ENCODE results near the gene TMPRSS6.
A peak's percentile ranks its signal among the peaks of the same experiment; 100 is the strongest.

Gene TMPRSS6

DNA sequence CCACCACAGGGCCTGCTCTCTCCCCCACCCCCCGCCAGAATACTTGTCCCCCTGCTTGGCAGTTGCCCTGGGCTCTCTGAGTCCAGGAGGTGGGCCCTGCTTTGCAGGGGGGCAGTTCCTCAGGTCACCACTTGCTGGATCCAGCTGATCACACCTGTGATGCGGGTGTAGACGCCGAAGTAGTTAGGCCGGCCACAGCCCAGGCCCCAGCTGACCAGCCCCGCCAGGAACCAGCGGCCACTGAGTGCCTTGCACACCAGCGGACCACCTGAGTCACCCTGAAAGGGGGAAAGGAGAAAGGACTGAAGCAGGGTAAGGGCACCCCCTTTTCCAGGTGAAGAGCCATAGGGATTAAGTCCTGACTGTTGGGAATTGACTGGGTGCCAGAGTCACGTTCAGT, 43.6 kb downstream of the TMPRSS6 start:
- DNase-seq (ENCODE audit: low read depth), result no peak

DNA sequence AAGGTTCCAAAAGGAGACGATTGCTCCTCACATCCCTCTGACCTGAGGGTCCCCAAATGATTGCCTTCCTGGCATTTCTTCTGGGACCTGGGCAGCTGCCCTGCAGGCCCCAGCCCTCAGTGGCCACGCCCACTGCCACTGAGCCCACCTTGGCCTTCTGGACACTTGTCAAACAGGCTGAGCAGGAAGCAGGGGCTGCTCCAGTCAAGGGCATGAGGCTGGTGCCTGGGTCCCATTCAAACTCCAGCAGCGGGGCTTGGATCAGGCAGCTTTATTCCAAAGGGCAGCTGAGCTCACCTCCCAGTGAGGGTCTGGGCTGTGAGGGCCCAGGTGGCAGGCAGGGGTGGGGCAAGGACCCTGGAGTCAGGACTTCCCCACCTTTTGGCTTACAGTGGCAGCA, 44.3 kb downstream of the TMPRSS6 start:
- DNase-seq (ENCODE audit: low read depth), result no peak

DNA sequence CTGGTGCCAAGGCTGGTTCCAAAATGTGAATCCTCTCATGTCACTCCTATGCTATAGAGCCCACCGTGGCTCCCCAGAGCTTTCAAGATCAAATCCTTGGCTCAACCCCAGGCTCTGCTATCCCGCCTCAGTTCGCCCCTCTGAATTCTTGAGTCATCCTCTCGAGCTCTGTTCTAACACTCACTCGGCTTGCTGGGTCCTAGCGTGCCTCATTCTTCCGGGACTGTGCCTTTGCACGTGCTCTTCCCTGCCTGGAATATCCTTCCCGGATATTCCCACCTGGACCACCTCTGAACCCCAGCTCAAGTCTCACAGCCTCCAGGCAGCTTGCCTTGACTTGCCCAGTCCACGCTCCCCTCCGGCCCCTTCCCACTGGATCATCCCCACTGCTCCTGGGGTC, 45.0 kb downstream of the TMPRSS6 start:
- DNase-seq (ENCODE audit: low read depth), result no peak

DNA sequence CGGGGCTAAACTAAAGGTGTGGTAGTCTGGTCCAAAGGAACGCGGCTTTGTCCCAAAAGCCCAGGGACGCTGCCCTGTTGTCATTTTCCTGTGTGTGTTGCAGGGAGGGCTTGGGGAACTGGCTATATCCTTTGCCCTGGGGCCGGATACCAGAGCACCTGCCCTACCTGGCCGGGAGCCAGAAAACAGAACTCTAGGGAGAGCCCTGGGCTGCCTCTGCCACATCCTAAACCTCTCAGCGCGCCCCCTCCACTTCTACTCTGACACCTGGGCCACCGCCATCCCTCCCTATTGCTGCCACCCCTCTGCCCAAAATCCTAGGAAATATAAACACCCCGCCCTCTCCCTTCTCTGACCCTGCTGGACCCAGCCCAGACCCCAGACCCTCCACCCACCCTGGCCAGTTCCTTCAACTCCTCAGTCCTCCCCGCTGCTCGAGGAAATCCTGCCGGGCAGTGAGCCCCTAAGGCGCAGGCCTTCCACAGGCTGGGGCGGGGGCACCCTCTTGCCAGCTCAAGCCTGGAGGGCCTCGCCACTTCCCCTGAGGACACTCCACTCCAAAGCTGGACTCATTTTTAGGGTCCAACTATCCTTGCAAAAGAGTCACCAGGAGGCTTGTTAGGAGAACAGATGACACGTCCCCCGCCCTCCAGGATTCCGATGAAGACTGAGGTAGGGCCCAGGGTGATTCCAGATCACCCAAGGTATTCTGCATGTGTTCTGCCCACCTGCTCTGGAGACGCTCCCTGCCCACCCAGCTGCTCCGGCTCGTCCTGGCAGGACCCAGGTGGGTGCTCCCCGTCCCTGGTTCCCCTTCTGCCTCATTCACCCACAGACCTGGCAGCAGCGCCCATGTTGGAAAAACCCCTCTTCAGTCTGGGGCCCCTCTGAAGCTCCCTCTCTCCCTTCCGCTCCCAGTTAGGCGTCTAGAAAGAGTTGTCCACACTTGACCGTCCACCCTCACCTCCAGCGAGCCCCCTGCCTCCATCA, 45.8 kb downstream of the TMPRSS6 start:
- no peak for DNase-seq (ENCODE audit: low read depth)

DNA sequence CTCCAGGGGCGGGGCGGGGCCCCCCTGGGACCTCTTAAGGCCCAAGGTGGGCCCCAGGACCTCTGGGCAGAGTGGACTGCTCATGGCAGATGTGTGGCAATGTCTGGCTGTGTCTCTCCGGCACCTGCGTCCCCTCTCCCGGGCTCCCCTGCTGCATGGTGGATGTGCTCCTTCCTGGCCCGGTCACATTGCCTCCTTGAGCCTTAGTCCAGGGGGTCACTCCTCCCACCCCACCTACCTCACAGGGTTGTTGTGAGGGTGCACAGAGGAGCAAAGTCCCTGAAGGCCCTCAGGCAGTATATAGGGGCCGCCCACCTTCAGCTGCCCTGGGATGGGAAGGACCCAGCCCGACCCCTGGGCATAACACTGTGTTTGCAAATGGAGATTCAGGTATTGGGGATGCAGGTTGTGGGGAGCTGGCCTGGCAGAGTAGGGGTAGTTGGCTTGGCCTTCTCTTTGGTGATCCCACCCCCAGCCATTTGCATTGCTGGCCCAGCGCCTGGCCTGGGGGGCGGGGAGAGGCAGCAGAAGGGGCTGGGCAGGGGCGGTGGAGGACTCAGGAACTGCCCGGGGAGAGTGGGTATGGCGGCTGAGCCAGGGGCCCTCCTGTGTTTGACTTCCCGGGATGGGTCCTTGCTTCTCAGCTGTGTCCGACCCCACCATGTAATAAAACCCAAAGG, 46.7 kb downstream of the TMPRSS6 start:
- DNase-seq (ENCODE audit: low read depth), result no peak

DNA sequence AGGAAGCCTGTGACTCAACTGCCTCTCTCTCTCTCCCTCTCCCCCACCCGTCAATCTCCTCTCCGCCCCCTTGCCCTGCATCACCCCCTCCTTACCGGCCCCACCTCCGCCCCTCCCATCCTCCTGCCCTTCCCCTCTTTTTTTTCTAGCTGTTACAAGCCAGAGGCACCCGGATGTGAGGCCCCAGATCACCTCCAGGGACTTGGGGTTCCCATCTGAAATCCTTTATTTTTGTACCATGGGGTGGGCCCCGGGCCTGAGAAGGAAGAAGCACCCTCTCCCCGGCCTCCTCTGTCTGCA, 47.2 kb downstream of the TMPRSS6 start:
- no peak for DNase-seq (ENCODE audit: low read depth)

DNA sequence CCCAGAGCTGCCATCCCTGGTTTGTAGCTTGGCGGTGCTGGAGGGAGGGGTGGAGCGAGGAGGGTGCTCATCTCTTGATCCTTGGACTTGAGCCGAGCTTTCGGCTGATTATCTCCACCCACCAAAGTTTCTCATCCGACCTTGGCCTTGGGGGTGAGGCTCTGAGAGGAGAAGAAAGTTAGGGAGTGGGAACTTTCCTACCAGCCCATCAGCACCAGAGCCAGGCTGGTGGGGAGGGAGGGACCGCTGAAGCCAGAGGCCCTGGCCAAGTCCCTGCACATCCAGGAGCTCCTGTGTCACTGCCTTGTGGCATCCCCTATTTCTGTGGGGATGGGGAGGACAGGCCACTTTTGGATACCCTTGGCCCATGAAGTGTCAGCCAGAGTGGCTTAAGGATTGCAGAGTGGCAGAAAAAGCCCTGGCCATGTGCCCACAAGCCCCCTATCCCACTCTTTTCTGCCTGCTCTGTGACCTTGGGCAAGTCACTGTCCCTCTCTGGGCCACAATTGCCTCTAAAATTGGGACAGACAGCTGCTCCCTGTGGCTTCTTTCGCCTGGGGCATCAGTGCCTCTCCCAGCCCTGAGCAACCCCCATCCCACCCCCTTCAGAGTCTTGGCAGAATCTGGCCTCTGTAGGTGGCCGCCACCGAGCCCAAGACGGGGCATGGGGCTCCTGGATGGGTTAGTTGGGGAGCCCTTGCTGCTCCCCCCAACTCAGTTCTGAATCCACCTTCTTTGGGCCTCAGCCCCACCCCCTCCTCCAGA, 47.7 kb downstream of the TMPRSS6 start:
- no peak for DNase-seq (ENCODE audit: low read depth)

DNA sequence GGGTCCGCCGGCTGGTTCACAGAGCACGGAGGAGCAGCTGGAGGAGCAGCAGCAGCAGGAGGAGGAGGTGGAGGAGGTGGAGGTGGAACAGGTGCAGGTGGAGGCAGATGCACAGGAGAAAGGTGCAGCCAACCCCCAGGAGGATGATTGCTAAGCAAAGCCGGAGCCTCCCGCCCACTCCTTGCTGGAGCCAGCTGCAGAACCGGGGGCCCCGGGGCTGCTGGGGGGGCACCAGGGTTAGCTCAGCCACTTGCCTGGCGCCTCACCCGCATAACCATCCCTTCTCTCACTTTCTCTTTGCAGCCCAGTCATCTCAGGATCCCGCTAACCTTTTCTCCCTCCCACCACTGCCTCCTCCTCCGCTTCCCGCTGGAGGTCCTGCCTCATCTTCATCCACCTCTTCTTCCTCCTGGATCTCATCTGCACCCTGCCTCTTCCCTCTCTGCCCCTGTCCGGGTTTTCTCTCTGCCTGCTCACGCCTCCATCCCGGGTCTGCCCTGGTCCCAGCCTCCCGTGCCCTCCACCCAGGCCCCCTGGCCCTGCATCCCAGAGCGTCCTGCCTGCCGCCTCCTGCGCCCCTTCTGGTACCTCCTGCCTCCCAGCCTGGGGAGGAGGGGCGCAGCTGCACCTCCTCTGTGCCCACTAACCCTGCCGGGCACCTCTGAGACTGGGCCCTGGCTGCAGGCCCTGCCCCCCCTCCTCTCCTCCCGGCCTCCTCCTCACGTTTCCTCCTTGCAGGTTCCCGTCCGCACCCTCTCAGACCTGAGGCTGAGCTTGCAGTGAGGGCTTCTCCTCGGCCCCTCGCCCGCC, 48.5 kb downstream of the TMPRSS6 start:
- peak; percentile 34 for DNase-seq (ENCODE audit: low read depth)

DNA sequence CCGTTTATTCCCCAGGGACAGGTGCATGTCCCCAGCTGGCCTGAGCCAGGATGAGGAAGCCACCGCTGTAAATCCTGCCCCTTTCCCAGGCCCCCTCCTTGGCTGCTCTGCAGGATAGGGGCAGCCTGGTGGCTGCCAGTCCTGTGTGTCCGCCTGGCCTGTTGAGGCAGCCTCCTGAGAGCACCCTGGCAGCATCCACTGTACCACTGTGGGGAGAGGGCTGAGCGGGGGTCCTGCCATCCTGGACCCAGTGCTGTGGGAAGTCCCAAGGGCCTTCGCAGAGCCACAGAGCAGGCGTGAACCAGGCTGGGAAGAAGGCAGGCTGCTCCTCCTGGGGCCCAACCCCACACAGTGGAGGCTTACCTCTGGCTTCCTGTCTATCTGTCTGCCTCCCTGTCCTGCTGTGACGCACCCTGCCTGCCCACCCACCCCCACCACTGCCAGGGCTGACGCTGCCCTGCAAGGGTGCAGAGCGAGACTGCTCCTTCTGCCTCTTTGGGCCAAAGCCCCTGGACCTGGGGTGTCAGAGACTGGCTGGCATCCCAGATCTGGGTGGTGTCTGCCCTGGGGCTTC, 49.5 kb downstream of the TMPRSS6 start:
- DNase-seq (ENCODE audit: low read depth), result no peak

DNA sequence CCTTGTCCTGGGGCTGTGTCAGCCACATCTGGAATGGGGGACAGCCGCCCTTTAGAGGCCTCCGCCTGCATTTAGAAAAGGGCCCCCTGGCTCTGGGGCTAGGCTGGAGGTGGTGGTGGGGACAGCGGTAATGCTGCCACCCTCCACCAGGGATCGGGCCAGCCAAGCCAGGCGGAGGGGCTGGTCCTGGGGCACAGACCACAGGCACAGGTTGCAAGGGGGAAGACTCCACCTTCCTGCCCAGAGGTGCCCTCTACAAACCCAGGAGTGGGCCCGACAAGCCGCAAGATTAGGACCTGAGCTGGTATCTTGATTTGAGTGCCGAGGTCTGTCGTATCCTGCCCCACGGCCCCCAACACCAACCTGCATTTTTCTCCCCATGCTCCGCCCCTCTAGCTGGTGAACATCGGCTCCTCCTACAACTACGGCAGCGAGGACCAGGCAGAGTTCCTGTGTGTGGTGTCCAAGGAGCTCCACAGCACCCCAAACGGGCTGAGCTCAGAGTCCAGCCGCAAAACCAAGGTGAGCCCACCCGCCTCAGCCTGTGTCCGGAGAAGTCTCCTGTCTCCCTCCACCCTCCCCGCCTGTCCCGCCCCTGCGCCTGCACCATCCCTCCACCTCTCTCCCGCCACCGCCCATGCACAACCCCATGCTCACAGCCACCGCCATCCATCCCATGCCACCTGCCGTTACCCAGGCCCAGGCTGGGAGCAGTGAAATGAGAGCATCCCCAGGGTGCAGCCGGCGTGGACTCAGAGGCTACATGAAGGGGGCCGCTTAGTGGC, 50.4 kb downstream of the TMPRSS6 start:
- no peak for DNase-seq (ENCODE audit: low read depth)

DNA sequence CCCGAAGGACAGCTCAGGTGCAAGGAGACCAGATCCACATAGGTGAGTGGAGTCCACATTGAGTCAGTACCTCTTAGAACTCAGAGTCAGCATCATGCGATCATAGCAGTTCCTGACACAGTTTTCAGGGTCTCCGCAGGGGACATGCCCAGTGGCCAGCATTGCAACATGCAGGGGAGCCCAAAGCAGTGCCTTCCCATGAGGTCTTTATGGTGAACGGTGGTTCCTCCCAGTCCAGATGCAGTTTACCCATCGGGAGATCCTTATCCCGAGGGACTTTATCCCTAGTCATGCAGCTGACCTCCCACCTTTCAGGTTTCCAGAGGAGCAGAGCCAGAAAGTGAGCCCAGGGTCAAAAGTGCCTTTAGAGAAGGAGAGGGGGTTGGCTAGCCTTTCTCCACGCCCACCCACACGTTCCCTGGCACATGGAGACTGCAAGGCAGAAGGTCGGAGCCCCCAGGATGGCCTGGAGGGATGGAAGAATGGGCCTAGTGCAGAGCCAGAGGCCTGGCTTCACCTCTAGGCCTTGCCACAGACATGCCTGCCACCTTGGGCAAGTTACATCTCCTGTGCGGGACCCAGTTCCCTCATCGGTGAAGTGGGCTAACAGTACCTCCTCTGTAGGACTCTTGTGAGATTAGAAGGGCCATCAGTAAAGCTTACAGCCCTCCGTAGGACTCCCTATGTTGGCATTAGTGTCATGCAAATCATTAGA, 51.6 kb downstream of the TMPRSS6 start:
- no peak for DNase-seq (ENCODE audit: low read depth)

DNA sequence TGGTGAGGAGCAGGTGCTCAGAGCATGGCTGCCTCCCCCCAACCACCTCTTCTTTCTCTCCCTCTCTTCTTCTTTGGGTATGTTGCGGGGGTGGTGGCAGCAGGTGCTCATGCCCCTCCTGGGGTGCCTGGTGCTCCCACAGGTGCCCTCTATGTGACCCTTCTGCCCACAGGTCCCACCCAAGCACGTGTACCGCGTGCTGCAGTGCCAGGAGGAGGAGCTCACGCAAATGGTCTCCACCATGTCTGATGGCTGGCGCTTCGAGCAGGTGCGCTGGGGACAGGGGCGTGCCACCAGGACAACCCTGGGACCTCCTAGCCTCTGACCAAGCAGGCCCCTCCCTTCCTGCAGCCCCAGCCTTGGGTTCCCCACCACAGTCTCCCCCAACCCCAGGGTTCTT, 52.3 kb downstream of the TMPRSS6 start:
- DNase-seq (ENCODE audit: low read depth), result no peak

DNA sequence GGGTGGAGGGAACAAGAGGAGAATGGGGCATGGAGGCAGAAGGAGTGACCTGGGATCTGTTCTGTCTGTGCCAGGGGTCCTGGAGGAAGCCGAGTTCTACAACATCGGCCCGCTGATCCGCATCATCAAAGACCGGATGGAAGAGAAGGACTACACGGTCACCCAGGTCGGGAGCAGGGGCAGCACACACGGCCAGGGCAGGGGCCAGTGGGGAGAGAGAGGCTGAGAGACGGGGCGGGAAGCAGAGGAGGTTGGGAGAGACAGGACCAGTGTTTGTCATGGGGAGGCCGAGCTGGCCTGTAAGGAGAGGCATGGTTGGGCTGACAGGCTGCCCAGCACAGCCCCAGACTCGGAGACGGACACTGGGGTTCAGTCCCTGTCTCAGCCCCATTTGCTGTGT, 53.3 kb downstream of the TMPRSS6 start:
- no peak for DNase-seq (ENCODE audit: low read depth)

DNA sequence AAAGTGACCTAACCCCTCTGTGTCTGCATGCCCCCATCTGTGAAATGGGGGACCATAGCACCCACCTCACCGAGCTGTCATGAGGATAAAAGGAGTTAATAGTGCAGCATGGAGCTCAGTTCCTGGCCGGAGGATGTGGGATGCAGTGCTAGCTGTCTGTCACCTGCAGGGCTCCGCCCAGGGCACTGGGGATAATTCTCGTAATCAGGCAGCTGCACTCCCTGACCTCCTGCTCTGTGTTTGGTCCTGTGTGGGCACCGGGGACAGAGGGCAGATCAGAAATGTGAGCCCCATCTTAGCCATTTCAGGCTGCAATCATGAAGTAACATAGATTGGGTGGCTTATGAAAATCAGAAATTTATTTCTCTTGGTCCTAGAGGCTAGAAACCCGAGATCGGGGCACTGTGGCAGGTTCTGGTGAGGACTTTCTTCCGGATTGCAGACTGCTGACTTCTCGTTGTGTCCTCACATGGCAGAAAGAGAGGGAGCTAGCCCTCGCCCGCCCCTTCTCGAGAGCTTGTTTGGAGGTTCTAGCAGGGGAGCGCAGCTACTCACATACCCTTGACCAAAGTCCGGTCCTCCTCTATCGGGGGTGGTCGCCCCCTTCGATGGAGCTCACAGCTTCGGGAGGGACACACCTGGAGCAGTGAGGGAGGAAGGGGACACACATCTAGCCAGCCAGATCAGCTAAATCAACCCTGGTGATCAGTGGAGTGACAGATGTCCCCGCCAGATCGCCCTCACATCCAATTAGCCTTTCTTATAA, 54.7 kb downstream of the TMPRSS6 start:
- no peak for DNase-seq (ENCODE audit: low read depth)

DNA sequence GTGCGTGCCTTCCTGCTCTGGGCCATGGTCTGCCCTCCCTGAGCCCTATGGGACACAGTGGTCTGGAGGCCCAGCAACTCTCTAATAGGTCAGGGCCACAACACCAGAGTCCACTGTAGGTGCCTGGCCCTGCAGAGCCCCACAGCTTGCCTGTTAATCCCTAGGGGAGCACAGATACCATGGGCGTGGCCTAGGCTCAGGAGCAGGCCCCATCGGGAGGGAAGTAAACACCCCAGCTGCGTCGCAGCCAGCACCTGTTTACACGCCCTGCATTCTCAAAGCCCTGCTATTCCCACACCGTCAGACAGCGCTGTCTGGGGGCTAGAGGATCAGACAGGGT, 55.5 kb downstream of the TMPRSS6 start:
- DNase-seq (ENCODE audit: low read depth), result no peak

DNA sequence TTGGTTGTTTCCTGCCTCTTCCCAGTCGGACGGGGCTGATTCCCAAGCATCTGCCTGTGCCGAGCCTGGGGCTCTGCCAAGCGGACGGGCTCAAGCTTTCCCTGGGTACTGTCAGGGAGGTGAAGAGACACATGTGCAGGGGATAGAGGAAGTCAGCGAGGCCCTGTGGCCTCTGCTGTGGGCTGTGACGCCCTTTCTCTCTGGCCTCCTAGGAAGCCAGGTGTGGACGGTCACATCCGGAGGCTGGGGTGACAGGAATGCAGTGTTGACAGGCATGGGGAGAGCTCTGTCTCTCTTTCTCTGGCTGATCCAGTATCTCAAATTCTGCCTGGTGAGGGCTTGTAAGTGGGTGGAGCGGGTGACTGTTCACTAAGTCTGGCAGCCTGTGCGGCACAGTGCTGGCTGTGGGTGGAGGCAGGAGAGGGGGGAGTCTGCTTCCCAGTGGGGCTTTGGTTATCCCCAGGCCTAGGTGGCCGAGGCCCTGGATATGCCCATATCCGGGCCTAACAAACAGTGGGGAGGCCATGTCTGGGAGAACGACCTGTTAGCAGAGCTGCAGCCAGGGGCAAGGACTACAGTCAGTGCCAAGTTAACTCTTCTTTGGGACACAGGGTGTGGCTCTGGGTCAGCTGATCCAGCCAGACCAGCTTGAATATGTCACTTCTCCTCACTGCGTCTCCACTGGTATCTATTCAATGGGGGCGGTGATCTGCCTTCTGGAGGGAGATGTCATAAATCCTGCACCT, 56.0 kb downstream of the TMPRSS6 start:
- no peak for DNase-seq (ENCODE audit: low read depth)

DNA sequence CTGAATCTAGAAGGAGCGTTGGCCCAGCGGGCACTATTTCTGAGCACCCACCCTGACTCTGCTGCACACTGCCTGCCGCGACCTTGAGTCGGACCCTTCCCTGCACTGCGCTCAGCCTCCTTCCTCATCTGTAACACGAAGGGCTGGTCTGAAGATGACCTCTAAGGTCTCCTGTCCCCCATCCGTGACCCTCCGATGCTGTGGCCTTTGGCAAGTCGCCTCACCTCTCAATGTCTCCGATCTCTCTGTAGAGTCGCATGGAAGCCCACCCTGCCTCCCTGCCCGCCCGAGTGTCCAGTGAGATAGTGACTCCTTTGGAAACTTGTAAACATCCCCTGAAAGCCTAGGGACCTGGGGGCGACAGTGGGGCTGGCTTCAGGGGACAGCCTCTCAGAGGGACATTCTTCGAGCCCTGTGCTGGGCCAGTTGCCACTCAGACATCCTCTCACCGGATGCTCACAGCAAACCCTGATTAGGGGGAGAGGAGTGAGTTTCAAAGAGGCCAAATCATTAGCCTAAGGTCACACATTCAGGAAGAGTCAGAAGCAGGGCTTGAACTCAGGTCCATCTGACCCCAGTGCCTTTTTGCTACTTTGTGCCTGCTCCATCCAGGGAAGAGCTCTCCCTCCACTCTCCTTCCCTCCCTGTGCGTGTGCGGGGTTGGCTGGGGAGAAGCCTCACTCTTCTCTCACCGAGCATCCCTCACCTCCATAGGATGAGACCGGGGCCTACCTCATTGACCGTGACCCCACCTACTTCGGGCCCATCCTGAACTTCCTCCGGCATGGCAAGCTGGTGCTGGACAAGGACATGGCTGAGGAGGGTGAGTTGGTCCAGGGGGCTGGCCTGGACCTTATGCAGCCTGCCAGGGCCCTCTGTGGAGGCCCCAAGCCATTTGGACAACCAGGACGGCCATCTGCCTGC, 56.9 kb downstream of the TMPRSS6 start:
- DNase-seq (ENCODE audit: low read depth), result no peak

Measured in activated T-helper 9 cell treated with anti-CD3 and anti-CD28 coated beads, Interleukin-2, amount 50 U/mL, for 16 hours (primary cell).